LNCaP clone FGC (cell line): Measurements from ENCODE around the gene COA7.
"Not testable (repeated sequence)": the region's sequence is repeated elsewhere in the genome, so short reads cannot be mapped to it uniquely, and the experiment has no call there.

ENCODE experiments used
- DNase-seq: peaks from one replicate; pipeline ENCODE4 v3.0.0-alpha.2; 2011; ENCODE audit warnings: low read depth
- H3K4me3 ChIP-seq: 2 replicates; pipeline ENCODE4 v1.5.1; 2011; ENCODE audit warnings: mild to moderate bottlenecking, low read depth, low read length, control low read depth
- TF ChIP-seq, protein P1 (sequence below): IDR thresholded peaks from 2 replicates; pipeline ENCODE4 v1.5.1; 2012; ENCODE audit warnings: mild to moderate bottlenecking; ENCODE audit not compliant: control insufficient read depth, insufficient read depth; ENCODE audit errors: extremely low read depth

Gene COA7

DNA sequence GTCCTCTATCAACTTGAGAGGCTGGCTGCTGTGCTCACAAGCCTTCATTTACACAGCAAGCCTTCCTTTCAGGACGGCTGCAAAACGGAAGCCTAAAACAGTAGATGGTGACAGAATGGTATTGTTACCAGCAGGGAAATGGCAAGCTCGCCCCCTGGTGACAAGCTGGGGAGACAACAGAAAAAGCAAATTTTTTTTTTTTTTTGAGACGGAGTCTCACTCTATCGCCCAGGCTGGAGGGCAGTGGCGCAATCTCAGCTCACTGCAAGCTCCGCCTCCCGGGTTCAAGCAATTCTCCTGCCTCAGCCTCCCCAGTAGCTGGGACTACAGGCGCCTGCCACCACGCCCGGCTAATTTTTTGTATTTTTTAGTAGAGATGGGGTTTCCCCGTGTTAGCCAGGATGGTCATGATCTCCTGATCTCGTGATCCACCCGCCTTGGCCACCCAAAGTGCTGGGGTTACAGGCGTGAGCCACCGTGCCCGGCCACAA is 11.8 kb downstream of the COA7 start:
- TF ChIP-seq, protein P1, sequence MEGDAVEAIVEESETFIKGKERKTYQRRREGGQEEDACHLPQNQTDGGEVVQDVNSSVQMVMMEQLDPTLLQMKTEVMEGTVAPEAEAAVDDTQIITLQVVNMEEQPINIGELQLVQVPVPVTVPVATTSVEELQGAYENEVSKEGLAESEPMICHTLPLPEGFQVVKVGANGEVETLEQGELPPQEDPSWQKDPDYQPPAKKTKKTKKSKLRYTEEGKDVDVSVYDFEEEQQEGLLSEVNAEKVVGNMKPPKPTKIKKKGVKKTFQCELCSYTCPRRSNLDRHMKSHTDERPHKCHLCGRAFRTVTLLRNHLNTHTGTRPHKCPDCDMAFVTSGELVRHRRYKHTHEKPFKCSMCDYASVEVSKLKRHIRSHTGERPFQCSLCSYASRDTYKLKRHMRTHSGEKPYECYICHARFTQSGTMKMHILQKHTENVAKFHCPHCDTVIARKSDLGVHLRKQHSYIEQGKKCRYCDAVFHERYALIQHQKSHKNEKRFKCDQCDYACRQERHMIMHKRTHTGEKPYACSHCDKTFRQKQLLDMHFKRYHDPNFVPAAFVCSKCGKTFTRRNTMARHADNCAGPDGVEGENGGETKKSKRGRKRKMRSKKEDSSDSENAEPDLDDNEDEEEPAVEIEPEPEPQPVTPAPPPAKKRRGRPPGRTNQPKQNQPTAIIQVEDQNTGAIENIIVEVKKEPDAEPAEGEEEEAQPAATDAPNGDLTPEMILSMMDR = peak; percentile 81
- not testable (repeated sequence) for H3K4me3 ChIP-seq
- DNase-seq = peak; percentile 48

DNA sequence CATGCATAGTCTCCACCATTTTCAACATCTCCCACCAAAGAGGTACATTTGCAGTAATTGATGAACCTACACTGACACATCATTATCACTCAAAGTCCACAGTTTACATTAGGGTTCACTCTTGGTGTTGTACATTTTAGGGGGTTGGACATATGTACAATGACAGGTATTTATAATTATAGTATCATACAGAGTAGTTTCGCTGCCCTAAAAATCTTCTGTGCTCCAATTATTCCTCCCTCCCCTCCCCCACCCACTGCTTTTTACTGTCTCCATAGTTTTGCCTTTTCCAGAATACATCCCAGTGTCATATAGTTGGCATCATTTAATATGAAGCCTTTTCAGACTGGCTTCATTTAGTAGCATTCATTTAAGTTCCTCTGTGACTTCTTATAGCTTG is 13.6 kb downstream of the COA7 start:
- TF ChIP-seq, protein P1 = no peak
- DNase-seq = no peak
- H3K4me3 ChIP-seq = no peak overlapping the region

DNA sequence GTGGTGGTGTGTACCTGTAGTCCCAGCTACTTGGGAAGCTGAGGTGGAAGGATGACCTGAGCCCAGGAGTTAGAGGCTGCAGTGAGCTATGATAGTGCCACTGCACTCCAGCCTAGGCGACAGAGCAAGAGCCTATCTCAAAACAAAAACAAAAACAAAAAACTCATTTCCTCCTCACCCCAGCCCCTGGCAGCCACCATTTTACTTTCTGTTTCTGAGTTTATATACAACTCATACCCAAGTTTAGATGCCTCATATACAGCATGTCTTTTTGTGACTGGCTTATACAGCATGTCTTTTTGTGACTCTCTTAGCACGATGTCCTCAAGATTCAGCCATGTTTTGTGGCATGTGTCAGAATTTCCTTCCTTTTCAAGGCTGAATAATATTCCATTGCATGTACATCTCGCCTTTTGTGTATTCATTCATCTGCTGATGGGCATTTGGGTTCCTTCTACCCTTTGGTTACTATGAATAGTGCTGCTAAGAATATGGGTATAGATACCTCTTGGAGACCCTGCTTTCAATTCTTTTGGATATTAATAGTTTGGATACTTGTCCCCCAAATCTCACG is 14.7 kb downstream of the COA7 start:
- TF ChIP-seq, protein P1 = no peak
- no peak overlapping the region for H3K4me3 ChIP-seq
- DNase-seq = no peak

DNA sequence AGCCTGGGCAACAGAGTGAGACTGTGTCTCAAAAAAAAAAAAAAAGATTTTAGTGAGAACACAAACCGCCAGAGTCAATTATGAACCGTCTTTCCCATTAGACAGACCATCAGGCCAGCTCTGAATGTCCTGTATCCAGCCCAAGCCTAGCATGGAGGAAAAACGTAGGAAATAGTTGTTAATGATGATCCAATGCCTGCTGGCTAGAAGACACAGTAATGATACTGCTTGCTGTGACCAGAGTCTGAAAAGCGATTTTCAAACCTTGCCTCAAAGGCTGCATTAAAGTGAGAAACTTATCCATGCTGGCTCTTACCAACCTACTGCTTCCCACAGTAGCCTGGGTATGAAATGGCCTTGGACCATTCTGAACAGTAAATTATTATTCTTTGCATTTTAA is 17.0 kb downstream of the COA7 start:
- TF ChIP-seq, protein P1 = no peak
- no peak overlapping the region for H3K4me3 ChIP-seq
- no peak for DNase-seq

DNA sequence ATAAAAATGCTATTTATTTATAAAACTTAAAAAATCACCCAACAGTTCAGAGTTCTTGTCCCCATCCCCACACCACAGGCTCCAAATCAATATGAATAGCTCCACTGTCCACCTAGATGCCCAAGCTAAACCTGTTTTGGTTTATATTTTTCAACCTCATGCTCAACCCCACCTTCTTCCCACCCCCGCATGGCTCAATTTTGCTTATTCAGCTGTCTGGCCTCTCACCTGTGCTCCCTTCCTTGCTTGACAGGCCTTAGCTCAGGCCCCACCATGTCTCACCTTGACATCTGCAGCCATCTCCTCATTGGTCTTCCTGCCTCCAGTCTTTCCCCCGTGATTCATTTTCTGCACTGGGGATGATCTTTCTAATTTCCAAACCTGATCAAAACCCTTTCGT is 17.8 kb downstream of the COA7 start:
- TF ChIP-seq, protein P1 = no peak
- no peak overlapping the region for H3K4me3 ChIP-seq
- no peak for DNase-seq

DNA sequence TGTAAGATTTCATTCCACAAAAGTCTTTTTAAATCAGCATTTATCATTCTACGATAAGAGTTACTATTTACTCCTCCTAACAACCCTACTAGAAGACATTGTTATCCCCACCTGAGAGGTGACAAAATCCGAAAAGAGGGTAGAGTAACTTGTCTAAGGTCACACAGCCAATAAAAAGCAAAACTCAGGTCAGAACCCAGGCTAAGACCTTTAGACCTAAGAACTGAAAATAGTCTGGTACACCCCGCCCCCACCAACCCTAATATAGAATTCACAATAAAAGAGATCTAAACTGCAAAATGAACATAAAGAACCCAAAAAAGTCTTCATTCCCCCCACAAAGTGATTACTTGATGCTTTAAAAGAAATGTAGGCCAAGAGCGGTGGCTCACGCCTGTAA is 18.6 kb downstream of the COA7 start:
- TF ChIP-seq, protein P1 = no peak
- no peak overlapping the region for H3K4me3 ChIP-seq
- DNase-seq = no peak

DNA sequence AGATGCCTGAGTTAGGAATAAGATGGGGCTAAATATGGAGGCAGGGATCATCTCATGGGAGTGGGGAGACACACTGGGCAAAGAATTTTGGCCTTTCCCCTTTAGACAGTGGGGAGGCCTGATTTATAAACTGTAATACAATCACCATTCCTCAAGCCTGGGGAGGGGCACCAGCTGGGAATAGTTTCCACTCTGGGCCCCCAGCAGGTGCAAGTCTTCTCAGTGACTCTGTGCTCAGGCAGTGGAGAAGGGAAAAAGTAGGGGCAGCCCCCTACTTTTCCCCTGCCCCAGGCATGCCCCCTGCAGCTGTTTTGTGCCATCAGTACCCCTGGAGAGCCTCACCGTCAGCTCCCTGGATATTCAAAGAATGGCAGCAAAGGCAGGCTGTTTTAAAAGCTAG is 19.1 kb downstream of the COA7 start:
- no peak for DNase-seq
- H3K4me3 ChIP-seq = no peak overlapping the region
- TF ChIP-seq, protein P1 = no peak
